Measurements from ENCODE around the gene FCHSD1.

DNA sequence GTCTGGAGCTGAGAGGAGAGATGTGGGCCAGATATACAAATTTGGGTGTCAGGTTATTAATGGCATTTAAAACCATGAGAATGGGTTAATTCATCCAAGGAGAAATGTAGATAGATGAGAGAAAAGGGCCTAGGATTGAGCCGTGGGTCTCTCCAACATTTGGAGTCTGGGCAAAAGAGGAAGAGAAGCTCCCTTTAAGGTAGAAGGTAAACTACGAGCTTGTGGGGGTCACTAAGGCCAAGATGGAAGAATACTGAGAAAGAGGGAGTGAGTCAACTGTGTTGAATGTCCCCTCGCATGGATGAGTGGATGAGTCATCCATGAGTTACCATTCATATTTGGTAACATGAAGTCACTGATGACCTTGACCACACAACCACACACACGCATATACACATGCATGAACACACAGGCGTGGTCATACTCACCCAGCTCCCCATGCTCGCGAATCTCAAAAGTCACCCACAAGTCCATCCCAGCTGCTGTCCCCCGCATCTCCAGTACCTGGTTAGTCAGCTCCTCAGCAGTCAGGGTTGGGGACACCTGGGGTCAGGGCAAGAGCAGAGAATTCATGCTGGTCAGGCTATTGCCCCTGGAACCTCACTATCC, 6.8 kb upstream of the FCHSD1 start:
- TF ChIP-seq, protein P1, sequence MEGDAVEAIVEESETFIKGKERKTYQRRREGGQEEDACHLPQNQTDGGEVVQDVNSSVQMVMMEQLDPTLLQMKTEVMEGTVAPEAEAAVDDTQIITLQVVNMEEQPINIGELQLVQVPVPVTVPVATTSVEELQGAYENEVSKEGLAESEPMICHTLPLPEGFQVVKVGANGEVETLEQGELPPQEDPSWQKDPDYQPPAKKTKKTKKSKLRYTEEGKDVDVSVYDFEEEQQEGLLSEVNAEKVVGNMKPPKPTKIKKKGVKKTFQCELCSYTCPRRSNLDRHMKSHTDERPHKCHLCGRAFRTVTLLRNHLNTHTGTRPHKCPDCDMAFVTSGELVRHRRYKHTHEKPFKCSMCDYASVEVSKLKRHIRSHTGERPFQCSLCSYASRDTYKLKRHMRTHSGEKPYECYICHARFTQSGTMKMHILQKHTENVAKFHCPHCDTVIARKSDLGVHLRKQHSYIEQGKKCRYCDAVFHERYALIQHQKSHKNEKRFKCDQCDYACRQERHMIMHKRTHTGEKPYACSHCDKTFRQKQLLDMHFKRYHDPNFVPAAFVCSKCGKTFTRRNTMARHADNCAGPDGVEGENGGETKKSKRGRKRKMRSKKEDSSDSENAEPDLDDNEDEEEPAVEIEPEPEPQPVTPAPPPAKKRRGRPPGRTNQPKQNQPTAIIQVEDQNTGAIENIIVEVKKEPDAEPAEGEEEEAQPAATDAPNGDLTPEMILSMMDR (IDR thresholded peaks at IDR 0.05 in 8 of 11, conservative IDR thresholded peaks at IDR 0.05 in 3 of 11) = no peak
- TF ChIP-seq POLR2A (IDR thresholded peaks at IDR 0.05) = no peak

Measured in spleen (tissue), 7 donors.